ENCODE data around the gene GRAMD1B. TPM values are rescaled to one million over a fixed set of nuclear protein-coding genes. Genes with fewer than 3 reads are reported as not detected.
A peak's percentile ranks its signal among the peaks of the same experiment; 100 is the strongest.

The GRAMD1B gene
- total RNA-seq, 1 experiment from 2014 or later = 4.2 TPM

- in situ Hi-C loops (cut with HindIII; ENCODE audit: low pct_unique_long_range_greater_than_20kb, low sequenced_read_pairs) = no loop called here
- no peak for DNase-seq (ENCODE audit: low read depth)
Measured at GRCh38 chr11:123586568-123586967, 156.5 kb downstream of the GRAMD1B start.

GRCh38 chr11:123587044-123587443 is 157.0 kb downstream of the GRAMD1B start:
- DNase-seq (ENCODE audit: low read depth) = no peak
- in situ Hi-C loops (cut with HindIII; ENCODE audit: low pct_unique_long_range_greater_than_20kb, low sequenced_read_pairs) = no loop called here

- no peak for DNase-seq (ENCODE audit: low read depth)
- in situ Hi-C loops (cut with HindIII; ENCODE audit: low pct_unique_long_range_greater_than_20kb, low sequenced_read_pairs) = no loop called here
Measured at GRCh38 chr11:123587559-123587958, 157.5 kb downstream of the GRAMD1B start.

- no peak for DNase-seq (ENCODE audit: low read depth)
- in situ Hi-C loops (cut with HindIII; ENCODE audit: low pct_unique_long_range_greater_than_20kb, low sequenced_read_pairs) = no loop called here
Measured at GRCh38 chr11:123588117-123588863, 158.2 kb downstream of the GRAMD1B start.

GRCh38 chr11:123588864-123589262 is 158.8 kb downstream of the GRAMD1B start:
- no peak for DNase-seq (ENCODE audit: low read depth)
- in situ Hi-C loops (cut with HindIII; ENCODE audit: low pct_unique_long_range_greater_than_20kb, low sequenced_read_pairs) = no loop called here

- DNase-seq (ENCODE audit: low read depth) = peak; percentile 90
- in situ Hi-C loops (cut with HindIII; ENCODE audit: low pct_unique_long_range_greater_than_20kb, low sequenced_read_pairs) = no loop called here
Measured at GRCh38 chr11:123590296-123590912, 160.3 kb downstream of the GRAMD1B start.

GRCh38 chr11:123593570-123593969 is 163.5 kb downstream of the GRAMD1B start:
- in situ Hi-C loops (cut with HindIII; ENCODE audit: low pct_unique_long_range_greater_than_20kb, low sequenced_read_pairs) = no loop called here
- DNase-seq (ENCODE audit: low read depth) = no peak

GRCh38 chr11:123594188-123594901 is 164.3 kb downstream of the GRAMD1B start:
- in situ Hi-C loops (cut with HindIII; ENCODE audit: low pct_unique_long_range_greater_than_20kb, low sequenced_read_pairs) = no loop called here
- no peak for DNase-seq (ENCODE audit: low read depth)

- DNase-seq (ENCODE audit: low read depth) = no peak
- in situ Hi-C loops (cut with HindIII; ENCODE audit: low pct_unique_long_range_greater_than_20kb, low sequenced_read_pairs) = no loop called here
Measured at GRCh38 chr11:123594921-123595320, 164.9 kb downstream of the GRAMD1B start.

GRCh38 chr11:123597859-123598258 is 167.8 kb downstream of the GRAMD1B start:
- DNase-seq (ENCODE audit: low read depth) = no peak
- in situ Hi-C loops (cut with HindIII; ENCODE audit: low pct_unique_long_range_greater_than_20kb, low sequenced_read_pairs) = no loop called here

GRCh38 chr11:123601136-123601535 is 171.1 kb downstream of the GRAMD1B start:
- in situ Hi-C loops (cut with HindIII; ENCODE audit: low pct_unique_long_range_greater_than_20kb, low sequenced_read_pairs) = no loop called here
- no peak for DNase-seq (ENCODE audit: low read depth)

GRCh38 chr11:123601743-123602142 is 171.7 kb downstream of the GRAMD1B start:
- no peak for DNase-seq (ENCODE audit: low read depth)
- in situ Hi-C loops (cut with HindIII; ENCODE audit: low pct_unique_long_range_greater_than_20kb, low sequenced_read_pairs) = no loop called here

GRCh38 chr11:123603666-123604065 is 173.6 kb downstream of the GRAMD1B start:
- in situ Hi-C loops (cut with HindIII; ENCODE audit: low pct_unique_long_range_greater_than_20kb, low sequenced_read_pairs) = no loop called here

GRCh38 chr11:123607781-123608180 is 177.7 kb downstream of the GRAMD1B start:
- in situ Hi-C loops (cut with HindIII; ENCODE audit: low pct_unique_long_range_greater_than_20kb, low sequenced_read_pairs) = no loop called here
- DNase-seq (ENCODE audit: low read depth) = no peak

More at GRCh38 chr11:123603666-123604065, 173.6 kb downstream of the GRAMD1B start:
- DNase-seq (ENCODE audit: low read depth) = no peak

- DNase-seq (ENCODE audit: low read depth) = no peak
Measured at GRCh38 chr11:123608371-123608770, 178.3 kb downstream of the GRAMD1B start.

GRCh38 chr11:123608945-123609344 is 178.9 kb downstream of the GRAMD1B start:
- DNase-seq (ENCODE audit: low read depth) = no peak
- in situ Hi-C loops (cut with HindIII; ENCODE audit: low pct_unique_long_range_greater_than_20kb, low sequenced_read_pairs) = no loop called here

More at GRCh38 chr11:123608371-123608770, 178.3 kb downstream of the GRAMD1B start:
- in situ Hi-C loops (cut with HindIII; ENCODE audit: low pct_unique_long_range_greater_than_20kb, low sequenced_read_pairs) = no loop called here

- no peak for DNase-seq (ENCODE audit: low read depth)
- in situ Hi-C loops (cut with HindIII; ENCODE audit: low pct_unique_long_range_greater_than_20kb, low sequenced_read_pairs) = no loop called here
Measured at GRCh38 chr11:123611698-123612097, 181.6 kb downstream of the GRAMD1B start.

- no peak for DNase-seq (ENCODE audit: low read depth)
- in situ Hi-C loops (cut with HindIII; ENCODE audit: low pct_unique_long_range_greater_than_20kb, low sequenced_read_pairs) = no loop called here
Measured at GRCh38 chr11:123616505-123617198, 186.6 kb downstream of the GRAMD1B start.

GRCh38 chr11:123622576-123622975 is 192.5 kb downstream of the GRAMD1B start:
- no peak for DNase-seq (ENCODE audit: low read depth)

More at GRCh38 chr11:123622576-123622975, 192.5 kb downstream of the GRAMD1B start:
- in situ Hi-C loops (cut with HindIII; ENCODE audit: low pct_unique_long_range_greater_than_20kb, low sequenced_read_pairs) = no loop called here

Data from Caki2 (cell line).